ENCODE results near the gene WDR74.

The WDR74 gene

DNA sequence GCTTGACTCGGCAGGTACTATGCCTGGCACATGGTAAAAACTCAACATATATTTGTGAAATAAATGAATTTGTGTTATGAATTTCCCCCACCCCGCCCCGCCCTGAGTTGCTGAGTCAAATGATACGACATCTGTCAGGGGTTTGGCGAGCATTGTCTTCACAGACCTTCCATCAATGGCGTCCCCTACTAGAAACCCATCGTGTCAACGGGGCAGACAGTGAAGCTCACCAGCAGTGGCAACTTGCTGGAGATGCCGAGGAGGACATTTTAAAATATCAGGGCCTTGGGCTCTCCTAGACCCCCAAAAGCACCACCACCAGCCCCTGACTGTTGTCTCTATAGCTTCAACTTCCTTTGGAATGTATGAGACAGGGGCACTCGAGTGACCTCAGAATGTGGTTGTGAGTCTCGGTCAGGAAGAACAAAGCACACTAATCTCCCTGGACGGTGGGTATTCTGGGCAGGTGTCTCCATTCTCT lies 33.4 kb downstream of the WDR74 start:
- DNase-seq: no peak
- H3K9me3 Mint-ChIP-seq: no peaks in the 10 kb centered on the region
- H3K4me3 Mint-ChIP-seq: peak overlapping the region; percentile 97
- peaks cover 4% of the 10 kb centered on the region for H3K27me3 Mint-ChIP-seq
- CTCF ChIA-PET: interaction anchor here (1.1 to 3.9 kb wide), 4 partner anchors 13 to 57 kb away, joined by 3 to 15 read pairs (median 4); no protein-coding TSS in a partner anchor
- H3K27ac Mint-ChIP-seq: peak overlapping the region; percentile 97
- H3K4me1 Mint-ChIP-seq: peaks cover 34% of the 10 kb centered on the region
- H3K36me3 Mint-ChIP-seq: peaks cover 34% of the 10 kb centered on the region

DNA sequence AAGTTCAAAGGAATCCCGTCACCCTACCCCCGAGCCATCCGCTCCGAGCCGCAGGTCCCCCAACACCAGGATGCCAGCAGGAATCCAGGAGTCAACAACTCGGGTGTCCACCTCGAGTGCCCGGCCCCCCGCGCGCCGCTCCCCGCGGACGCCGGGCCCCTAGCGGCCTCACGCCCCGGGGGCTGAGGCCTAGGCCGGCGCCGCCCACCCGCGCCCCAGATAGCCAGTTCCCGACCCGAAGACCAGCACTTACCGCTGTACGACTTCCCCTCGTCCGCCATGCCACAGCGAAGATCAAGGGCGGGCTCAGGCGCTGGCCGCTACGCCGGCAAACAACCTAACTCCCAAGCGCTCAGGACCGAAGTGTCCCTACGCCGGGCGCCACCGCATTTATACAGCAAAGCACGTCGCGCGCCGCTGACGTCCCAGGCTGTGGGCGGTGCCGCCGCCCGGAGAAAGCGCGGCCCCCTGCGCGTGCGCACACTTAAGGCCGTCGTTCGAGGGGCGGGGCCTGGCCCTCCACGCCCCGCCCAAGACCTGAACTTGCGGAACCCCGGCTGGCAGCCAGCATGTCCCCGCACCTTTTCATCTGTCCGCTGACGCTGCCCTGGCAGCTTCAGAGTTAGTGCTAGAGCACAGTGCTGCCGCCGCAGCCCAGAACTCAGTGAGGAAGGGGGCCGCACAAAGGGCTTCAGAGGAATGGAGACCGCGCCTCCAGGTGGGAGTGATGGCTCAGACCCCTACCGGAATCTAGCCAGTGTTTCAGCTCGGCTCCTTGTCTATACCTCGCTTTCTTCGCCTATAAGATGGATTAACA lies 34.1 kb downstream of the WDR74 start, which contains the start of gene NXF1:
TSS of gene NXF1 (minus strand) at position 365 of the 817 bp plus-strand sequence. CDS start at position 281, 84 bp downstream.
- H3K4me3 Mint-ChIP-seq: peak within 1 kb of the TSS; percentile 97
- H3K36me3 Mint-ChIP-seq: peaks cover 38% of the 10 kb centered on the region
- H3K9me3 Mint-ChIP-seq: no peaks in the 10 kb centered on the region
- peaks cover 4% of the 10 kb centered on the region for H3K27me3 Mint-ChIP-seq
- DNase-seq: peak; percentile 94
- H3K27ac Mint-ChIP-seq: peak within 1 kb of the TSS; percentile 97
- CTCF ChIA-PET: interaction anchor here (1.1 to 3.9 kb wide), 5 partner anchors 12 to 58 kb away, joined by 3 to 15 read pairs (median 4); partner anchors contain the start of gene TMEM179B
- peaks cover 34% of the 10 kb centered on the region for H3K4me1 Mint-ChIP-seq

DNA sequence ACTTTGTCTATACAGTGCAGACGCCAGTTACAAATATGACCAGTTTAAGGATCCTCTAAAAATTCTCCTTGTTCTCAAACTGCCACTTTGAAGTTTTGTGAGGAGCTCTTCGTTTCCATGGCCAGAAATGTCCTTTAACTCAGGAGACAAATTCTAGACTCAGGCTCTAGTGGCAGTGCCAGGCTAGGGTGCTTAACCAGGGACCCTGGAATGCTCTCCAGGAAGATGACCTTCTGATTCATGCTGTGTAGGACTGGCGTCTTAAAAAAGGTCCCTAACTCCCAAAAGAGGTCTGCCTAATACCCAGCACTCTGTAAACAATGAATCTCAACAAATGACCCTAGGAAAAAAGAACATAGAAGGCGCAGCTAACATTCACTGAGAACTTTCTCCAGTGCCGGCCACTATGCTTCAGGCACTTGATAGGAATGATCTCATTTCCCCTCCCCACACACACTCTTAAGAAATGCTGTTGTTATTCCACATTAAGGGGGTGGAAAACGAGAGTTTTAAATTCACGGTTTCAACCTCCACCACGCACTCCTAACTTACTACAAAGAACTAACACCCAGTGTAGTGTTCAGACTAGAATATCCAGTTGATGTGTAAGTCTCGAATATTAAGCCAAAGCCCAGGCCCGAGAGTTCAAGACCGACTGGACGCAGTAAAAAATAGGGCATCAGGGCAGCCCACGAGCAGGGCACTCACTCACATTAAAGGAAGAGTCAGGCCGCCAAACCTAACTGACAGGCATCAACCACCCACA lies 34.9 kb downstream of the WDR74 start:
- no peak for DNase-seq
- CTCF ChIA-PET: interaction anchor here (1.2 to 1.5 kb wide), 2 partner anchors 10 to 18 kb away, joined by 4 to 6 read pairs; partner anchors contain the start of gene TMEM179B
- Mint-ChIP-seq H3K36me3 (peaks cover 46% of the 10 kb centered on the region), H3K27me3 (peaks cover 4% of the 10 kb centered on the region), H3K4me3 (peak overlapping the region; percentile 97), H3K9me3 (no peaks in the 10 kb centered on the region), H3K27ac (peak overlapping the region; percentile 97), H3K4me1 (peaks cover 34% of the 10 kb centered on the region)

DNA sequence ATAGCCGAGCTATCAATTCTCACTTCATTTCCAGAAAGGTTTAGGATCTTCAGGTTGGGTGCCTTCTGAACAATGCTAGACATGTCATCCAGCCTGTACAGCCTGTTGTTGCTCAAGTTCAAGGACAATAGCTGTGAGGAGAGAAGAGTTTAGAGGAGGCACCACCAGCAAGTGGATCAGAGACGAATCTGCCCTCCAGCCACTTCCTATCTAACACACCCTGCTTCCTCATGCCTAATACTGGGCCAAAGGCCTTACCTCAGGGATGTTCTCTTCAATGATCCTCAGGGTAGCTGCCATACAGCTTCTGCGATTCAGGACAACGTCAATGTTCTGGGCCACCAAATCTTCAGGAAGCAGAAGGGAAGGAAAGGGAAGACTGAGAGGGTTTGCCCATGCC lies 38.3 kb downstream of the WDR74 start:
- Mint-ChIP-seq H3K36me3 (peaks cover 63% of the 10 kb centered on the region), H3K27ac (no peak overlapping the region), H3K4me3 (no peak overlapping the region), H3K9me3 (no peaks in the 10 kb centered on the region), H3K4me1 (peaks cover 27% of the 10 kb centered on the region), H3K27me3 (peaks cover 4% of the 10 kb centered on the region)
- CTCF ChIA-PET: interaction anchor here (0.7 to 2.5 kb wide), 3 partner anchors 14 to 62 kb away, joined by 3 to 10 read pairs (median 4); partner anchors contain the start of gene TMEM179B
- DNase-seq: no peak

DNA sequence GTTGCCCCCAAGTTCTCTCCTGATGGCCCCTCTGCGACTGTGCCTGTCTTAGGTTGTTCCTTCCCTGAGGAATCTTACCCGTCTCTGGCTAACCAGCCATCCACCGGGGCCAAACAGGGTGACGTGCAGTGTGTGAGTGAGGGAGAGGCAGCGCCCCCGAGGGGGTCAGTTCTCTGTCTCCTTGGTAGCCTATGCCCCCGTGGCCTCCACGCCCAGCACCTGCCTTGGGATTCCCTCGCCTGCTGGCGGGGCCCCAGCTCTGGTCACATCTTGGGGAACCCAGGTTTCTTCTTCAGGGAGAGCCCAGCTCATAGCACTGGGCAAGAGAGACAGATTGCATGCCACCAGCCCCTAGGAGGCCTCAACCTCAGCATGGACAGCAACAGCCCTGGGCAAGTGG lies 39.9 kb downstream of the WDR74 start:
- Mint-ChIP-seq H3K4me1 (peaks cover 15% of the 10 kb centered on the region), H3K9me3 (no peaks in the 10 kb centered on the region), H3K36me3 (peaks cover 74% of the 10 kb centered on the region), H3K27me3 (no peaks in the 10 kb centered on the region), H3K4me3 (no peak overlapping the region), H3K27ac (peak overlapping the region; percentile 24)
- CTCF ChIA-PET: interaction anchor here (2.5 kb wide), 1 partner anchor 13 kb away, joined by 10 read pairs; the partner anchor contains the start of gene TMEM179B
- no peak for DNase-seq

DNA sequence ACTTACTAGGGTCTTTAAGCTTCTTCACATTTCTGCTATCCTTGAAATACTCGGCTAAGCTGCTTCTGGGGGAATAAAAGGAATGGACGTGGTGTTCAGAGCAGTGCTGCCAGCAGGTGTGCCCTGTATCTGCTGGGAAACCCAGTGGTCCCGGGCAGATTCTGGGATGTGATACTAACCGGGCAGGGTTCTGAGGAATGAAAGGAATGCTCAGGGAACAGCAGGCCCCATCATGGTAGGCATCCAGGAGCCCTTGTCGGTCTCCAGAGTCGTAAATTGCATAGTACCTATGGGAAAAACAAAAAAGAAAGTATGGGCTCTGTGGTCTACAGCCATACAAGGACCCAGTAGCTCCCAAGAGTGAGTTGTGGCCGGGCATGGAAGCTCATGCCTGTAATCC lies 43.1 kb downstream of the WDR74 start:
- Mint-ChIP-seq H3K9me3 (no peaks in the 10 kb centered on the region), H3K36me3 (peaks cover 73% of the 10 kb centered on the region), H3K27ac (no peak overlapping the region), H3K4me3 (no peak overlapping the region), H3K4me1 (peaks cover 12% of the 10 kb centered on the region), H3K27me3 (no peaks in the 10 kb centered on the region)
- no peak for DNase-seq
- CTCF ChIA-PET: no interaction called here

DNA sequence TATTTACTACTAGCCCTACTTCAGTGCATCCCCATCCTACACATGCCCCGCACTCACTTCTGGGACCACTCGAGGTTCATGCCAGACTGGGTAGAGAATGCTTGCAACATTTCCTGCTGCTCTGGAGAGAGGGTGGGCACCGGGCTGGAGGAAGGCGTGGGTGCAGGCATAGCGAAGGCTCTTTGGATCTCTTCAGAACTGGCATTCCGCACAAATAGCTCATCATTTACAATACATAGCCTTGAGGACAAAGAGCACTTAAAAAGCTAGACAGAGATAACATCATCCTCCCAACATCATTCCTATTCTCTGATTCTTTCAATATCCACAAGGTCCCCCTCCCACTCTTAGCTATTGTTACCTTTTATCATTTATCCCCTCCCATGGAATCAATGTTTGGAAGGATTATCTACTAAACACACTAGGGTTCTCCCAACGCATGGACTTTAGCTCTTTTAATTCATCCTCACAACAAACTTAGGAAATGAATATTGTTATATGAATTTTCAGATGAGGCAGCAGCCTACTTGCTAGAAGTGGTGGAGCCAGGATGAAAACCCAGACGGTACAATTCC lies 45.1 kb downstream of the WDR74 start:
- Mint-ChIP-seq H3K4me3 (no peak overlapping the region), H3K27me3 (no peaks in the 10 kb centered on the region), H3K27ac (no peak overlapping the region), H3K36me3 (peaks cover 75% of the 10 kb centered on the region), H3K4me1 (peaks cover 29% of the 10 kb centered on the region), H3K9me3 (no peaks in the 10 kb centered on the region)
- DNase-seq: no peak
- CTCF ChIA-PET: interaction anchor here (0.7 to 1.4 kb wide), 4 partner anchors 9 to 34 kb away, joined by 3 to 6 read pairs (median 4); partner anchors contain the start of gene NXF1

DNA sequence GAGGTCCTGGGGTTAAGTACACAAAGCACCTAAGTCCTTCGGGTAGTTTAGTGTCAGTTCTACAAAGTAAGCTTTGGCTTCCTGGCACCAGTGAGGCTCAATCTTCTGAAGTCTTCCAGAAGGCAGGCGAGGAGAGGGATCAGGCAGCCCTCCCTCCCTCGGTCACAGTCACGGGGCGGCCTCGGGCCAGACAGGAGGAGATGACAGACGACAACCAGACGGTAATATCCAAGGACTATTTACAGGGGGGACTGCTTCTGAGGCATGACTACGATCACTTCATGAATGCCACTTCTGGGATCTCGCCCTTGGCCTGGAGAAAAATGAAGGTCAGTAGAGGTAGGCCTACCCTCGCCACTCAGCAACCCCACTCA lies 47.2 kb downstream of the WDR74 start:
- peak; percentile 48 for DNase-seq
- Mint-ChIP-seq H3K9me3 (no peaks in the 10 kb centered on the region), H3K27me3 (no peaks in the 10 kb centered on the region), H3K4me1 (peaks cover 47% of the 10 kb centered on the region), H3K27ac (peak overlapping the region; percentile 98), H3K4me3 (peak overlapping the region; percentile 89), H3K36me3 (peaks cover 70% of the 10 kb centered on the region)
- CTCF ChIA-PET: no interaction called here

DNA sequence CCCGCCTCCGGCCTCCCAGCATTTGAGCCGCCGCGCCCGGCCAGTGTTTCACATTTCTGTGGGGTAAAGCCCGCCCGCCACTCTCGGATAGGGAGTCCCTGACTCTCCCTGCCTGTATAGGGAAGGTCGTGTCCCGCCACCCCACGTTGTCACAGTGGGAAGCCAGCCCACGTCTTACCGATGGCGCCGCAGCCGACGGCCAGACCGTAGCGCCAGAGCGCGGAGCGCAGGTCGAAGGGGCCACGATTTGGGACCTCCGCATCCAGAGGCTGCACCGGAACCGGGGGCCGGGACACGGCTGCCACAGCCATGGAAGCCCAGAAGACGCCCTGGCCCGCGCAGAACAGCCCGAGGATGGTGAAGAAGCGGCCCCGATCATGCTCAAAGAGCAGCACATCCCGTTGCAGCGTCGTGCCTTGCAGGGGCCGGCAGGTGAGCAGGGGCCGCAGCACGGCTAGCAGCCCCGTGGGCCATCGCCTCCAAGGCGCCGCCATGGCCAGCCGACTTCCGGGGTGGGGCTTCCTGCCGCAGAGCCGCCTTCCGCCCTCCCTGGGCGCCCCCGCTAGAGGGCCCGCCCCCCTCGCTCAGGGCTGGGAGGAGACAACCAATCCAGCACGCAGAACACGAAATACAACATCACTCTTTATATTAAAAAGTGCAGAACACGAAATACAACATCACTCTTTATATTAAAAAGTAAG lies 47.7 kb downstream of the WDR74 start, which contains the start of gene TMEM223:
TSS of gene TMEM223 (minus strand) at position 506 of the 701 bp plus-strand sequence. CDS start at position 494, 12 bp downstream.
- Mint-ChIP-seq H3K36me3 (peaks cover 70% of the 10 kb centered on the region), H3K4me1 (peaks cover 47% of the 10 kb centered on the region), H3K27me3 (no peaks in the 10 kb centered on the region), H3K27ac (peak within 1 kb of the TSS; percentile 98), H3K4me3 (peak within 1 kb of the TSS; percentile 89), H3K9me3 (no peaks in the 10 kb centered on the region)
- DNase-seq: peak; percentile 95
- CTCF ChIA-PET: interaction anchor here (1.0 to 1.2 kb wide), 2 partner anchors 73 to 112 kb away, joined by 3 read pairs; no protein-coding TSS in a partner anchor

DNA sequence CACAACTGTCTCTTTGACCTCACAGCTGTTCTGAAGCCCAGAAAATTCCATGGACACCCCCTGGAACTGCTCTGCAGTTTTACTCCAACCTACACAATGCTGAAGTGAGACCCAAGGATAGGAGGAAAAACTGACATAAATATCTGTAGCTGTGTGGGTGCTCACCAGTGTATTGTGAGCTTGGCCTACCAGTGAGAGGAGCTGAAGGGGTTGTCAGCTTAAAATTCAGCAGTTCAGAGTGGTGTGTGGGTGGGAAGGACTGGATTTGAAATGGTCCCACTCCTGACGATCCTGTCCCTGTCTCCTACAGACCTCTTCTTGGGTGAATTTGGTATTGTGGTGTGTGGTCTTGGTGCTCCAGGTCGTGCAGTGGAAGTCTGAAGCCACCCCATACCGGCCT lies 49.8 kb downstream of the WDR74 start:
- no peaks in the 10 kb centered on the region for H3K27me3 Mint-ChIP-seq
- CTCF ChIA-PET: interaction anchor here (0.8 to 4.2 kb wide), 3 partner anchors 16 to 92 kb away, joined by 3 to 32 read pairs (median 4); partner anchors contain the start of genes NXF1, SLC3A2 and ZBTB3
- H3K4me3 Mint-ChIP-seq: peak overlapping the region; percentile 96
- peak overlapping the region; percentile 98 for H3K27ac Mint-ChIP-seq
- H3K36me3 Mint-ChIP-seq: peaks cover 56% of the 10 kb centered on the region
- H3K4me1 Mint-ChIP-seq: peaks cover 56% of the 10 kb centered on the region
- no peaks in the 10 kb centered on the region for H3K9me3 Mint-ChIP-seq
- DNase-seq: no peak

DNA sequence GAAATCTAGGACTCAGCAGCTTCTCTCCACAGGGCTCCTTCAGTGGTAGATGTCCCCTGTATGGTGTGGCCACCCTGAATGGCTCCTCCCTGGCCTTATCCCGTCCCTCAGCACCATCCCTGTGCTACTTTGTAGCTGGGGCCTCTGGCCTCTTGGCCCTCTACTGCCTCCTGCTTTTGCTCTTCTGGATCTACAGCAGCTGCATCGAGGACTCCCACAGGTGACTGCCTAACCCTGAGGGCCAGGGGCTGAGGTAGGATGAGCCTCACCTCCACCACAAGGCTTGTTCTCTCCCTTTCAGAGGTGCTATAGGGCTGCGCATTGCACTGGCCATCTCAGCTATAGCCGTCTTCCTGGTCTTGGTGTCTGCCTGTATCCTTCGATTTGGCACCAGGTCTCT lies 50.4 kb downstream of the WDR74 start:
- Mint-ChIP-seq H3K4me1 (peaks cover 56% of the 10 kb centered on the region), H3K9me3 (no peaks in the 10 kb centered on the region), H3K36me3 (peaks cover 50% of the 10 kb centered on the region), H3K27ac (peak overlapping the region; percentile 98), H3K27me3 (no peaks in the 10 kb centered on the region), H3K4me3 (peak overlapping the region; percentile 96)
- CTCF ChIA-PET: interaction anchor here (0.8 to 4.2 kb wide), 5 partner anchors 17 to 216 kb away, joined by 3 to 46 read pairs (median 4); partner anchors contain the start of genes NXF1, SLC3A2 and ZBTB3
- DNase-seq: no peak

DNA sequence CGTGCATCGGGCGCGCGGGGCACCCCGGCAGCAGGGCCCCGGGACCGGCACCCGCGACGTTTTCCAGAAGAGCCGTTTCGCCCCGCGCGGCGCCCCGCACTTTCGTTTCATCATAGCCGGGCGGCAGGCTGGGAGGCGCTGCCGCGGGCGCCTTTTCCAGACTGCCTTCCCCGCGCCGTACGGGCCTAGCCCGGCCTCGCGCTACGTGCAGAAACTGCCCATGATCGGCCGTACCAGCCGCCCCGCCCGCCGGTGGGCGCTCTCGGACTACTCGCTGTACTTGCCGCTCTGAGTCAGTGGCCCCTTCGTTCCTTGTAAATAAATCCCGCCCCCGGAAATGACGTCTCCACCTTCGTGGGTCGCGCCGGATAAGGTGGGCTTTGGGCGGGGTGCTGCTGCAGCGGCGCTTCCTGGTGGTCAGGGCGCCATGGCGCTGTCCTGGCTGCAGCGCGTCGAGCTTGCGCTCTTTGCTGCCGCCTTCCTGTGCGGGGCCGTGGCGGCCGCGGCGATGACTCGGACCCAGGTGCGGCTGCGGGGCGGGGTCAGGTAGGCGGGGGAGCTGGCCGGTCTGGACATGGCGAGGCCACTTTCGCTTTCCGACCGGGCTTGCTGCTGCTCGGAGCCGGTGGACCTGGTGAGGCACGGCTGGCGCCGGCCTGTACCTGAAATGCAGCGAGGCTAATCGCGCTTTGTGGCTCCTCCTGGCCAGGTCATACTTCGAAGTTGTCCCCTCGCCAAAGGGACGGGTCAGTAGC lies 52.2 kb downstream of the WDR74 start, which contains the start of gene TMEM179B:
TSS of gene TMEM179B (plus strand) at position 398 of the 755 bp plus-strand sequence. CDS start at position 428, 30 bp downstream.
- H3K36me3 Mint-ChIP-seq: peaks cover 49% of the 10 kb centered on the region
- CTCF ChIA-PET: interaction anchor here (0.7 to 4.2 kb wide), 29 partner anchors 10 to 129 kb away, joined by 3 to 65 read pairs (median 4); partner anchors contain the start of genes NXF1, POLR2G, SLC3A2 and STX5
- H3K4me3 Mint-ChIP-seq: peak within 1 kb of the TSS; percentile 96
- no peaks in the 10 kb centered on the region for H3K27me3 Mint-ChIP-seq
- peaks cover 50% of the 10 kb centered on the region for H3K4me1 Mint-ChIP-seq
- peak; percentile 99 for DNase-seq
- H3K27ac Mint-ChIP-seq: peak within 1 kb of the TSS; percentile 98
- H3K9me3 Mint-ChIP-seq: no peaks in the 10 kb centered on the region

Measured in activated naive CD4-positive, alpha-beta T cell treated with anti-CD3 and anti-CD28 coated beads, Interleukin-2, amount 10 ng/mL, durations not matched to agents 7 days and 5 days (primary cell).